Lower leg skin (tissue), 3 donors: ENCODE measurements around the gene MTMR3.

ENCODE experiments used
- POLR2A ChIP-seq, 2 donors: fragments of 450-650 bp; IDR thresholded peaks; one replicate each; pipeline ENCODE4 v1.6.1; 2016 to 2017; ENCODE audit warnings: antibody characterized with exemption in 2 of 2, mild to moderate bottlenecking in 1 of 2, moderate library complexity in 1 of 2
- TF ChIP-seq, protein P1 (sequence below), 3 donors: fragments of 450-650 bp; IDR thresholded peaks; one replicate each; pipeline ENCODE4 v1.5.1; 2016; ENCODE audit warnings: antibody characterized with exemption in 3 of 3, mild to moderate bottlenecking in 3 of 3, moderate library complexity in 2 of 3

DNA sequence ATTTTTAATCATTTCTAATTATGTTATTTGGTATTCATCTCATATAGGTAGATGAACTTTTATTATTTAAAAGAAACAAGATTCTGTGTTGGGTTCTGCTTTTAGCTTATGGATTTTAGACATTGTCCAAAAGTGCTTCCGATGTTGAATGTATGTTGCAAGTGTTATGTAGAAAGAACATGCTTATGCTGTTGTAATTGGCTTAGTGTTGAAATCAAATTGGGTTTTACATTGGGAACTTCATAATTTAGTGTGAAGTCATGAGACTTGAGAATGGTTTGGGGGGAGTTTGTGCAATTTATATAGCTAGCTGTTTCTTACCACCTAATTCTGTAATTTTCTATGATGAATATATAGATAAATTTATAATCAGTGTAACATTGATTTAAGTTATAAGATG, 3.6 kb downstream of the MTMR3 start:
- TF ChIP-seq, protein P1, sequence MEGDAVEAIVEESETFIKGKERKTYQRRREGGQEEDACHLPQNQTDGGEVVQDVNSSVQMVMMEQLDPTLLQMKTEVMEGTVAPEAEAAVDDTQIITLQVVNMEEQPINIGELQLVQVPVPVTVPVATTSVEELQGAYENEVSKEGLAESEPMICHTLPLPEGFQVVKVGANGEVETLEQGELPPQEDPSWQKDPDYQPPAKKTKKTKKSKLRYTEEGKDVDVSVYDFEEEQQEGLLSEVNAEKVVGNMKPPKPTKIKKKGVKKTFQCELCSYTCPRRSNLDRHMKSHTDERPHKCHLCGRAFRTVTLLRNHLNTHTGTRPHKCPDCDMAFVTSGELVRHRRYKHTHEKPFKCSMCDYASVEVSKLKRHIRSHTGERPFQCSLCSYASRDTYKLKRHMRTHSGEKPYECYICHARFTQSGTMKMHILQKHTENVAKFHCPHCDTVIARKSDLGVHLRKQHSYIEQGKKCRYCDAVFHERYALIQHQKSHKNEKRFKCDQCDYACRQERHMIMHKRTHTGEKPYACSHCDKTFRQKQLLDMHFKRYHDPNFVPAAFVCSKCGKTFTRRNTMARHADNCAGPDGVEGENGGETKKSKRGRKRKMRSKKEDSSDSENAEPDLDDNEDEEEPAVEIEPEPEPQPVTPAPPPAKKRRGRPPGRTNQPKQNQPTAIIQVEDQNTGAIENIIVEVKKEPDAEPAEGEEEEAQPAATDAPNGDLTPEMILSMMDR (IDR thresholded peaks at IDR 0.05) = no peak
- TF ChIP-seq POLR2A (IDR thresholded peaks at IDR 0.05) = no peak
